AG10803 (cell line): ENCODE measurements around the gene THOC6.
A peak's percentile ranks its signal among the peaks of the same experiment; 100 is the strongest.
"Not testable (repeated sequence)": the region's sequence is repeated elsewhere in the genome, so short reads cannot be mapped to it uniquely, and the experiment has no call there.

Experiments used
- DNase-seq: peaks from one replicate; pipeline ENCODE4 v3.0.0; 2010; ENCODE audit warnings: low read depth
- H3K4me3 ChIP-seq: 2 replicates; pipeline ENCODE4 v1.5.1; 2011; ENCODE audit warnings: mild to moderate bottlenecking, low read length, control low read depth
- CTCF ChIP-seq: conservative IDR thresholded peaks from 2 replicates; pipeline ENCODE4 v1.5.1; 2011; ENCODE audit warnings: mild to moderate bottlenecking, low read length, control low read depth, inconsistent platforms

THOC6 gene

GRCh38 chr16:3051009-3051408 lies 27.2 kb downstream of the THOC6 start:
- H3K4me3 ChIP-seq, result no peak overlapping the region

DNA sequence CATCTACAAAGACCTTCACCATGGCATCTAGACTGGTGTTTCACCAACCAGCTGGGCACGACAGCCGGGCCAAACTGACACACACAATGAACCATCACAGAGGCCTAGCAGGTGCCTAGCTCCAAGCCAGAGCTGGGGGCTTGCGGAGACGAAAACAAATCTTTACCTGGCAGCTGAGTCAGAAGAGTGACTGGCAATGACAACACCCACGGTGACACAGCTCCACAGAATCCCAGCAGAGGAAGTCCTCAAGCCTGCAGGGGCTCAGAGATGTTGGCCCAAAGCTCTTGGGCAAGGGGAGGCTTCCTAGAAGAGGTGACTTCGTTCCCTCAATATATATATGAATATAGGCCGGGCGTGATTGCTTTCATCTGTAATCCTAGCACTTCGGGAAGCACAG lies 27.7 kb downstream of the THOC6 start:
- no peak overlapping the region for H3K4me3 ChIP-seq
- TF ChIP-seq CTCF, result no peak
- DNase-seq, result no peak

More at GRCh38 chr16:3051009-3051408, 27.2 kb downstream of the THOC6 start:
- no peak for TF ChIP-seq CTCF
- no peak for DNase-seq

DNA sequence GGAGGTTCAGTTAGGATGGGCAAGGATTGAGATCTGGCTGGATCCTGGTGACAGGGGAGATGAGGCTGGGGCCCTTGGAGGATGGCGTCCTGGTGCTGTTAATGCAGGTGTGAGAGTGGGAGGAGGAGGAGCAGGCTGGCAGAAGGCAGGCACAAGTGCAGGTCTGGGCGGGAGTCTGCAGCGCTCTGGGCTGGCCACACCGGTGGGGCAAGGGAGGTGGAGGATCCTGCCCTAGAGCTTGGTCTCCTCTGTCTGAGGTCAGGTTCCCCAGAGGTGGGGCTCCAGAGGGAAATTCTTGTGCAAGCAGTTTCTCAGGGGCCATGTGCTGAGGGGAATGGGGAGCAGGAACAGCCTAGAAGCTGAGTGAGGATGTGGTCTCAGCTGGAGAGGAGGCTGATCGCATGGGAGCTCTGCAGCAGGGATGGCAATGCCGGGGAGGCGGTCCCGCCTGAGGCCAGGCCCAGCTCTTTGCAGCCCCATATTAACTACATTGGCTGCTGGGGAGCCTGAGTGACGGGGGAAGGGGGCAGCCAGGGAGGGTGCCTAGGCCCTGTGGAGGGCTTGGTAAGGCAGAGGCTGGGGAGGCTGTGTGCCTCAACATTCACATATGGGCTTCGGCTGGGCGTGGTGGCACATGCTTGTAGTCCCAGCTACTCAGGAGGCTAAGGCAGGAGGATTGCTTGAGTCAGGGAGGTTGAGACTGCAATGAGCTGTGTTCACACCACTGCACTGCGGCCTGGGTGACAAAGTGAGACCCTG lies 28.9 kb downstream of the THOC6 start:
- not testable (repeated sequence) for DNase-seq, H3K4me3 ChIP-seq

- not testable (repeated sequence) for DNase-seq, H3K4me3 ChIP-seq
Measured at GRCh38 chr16:3053330-3053710, 29.5 kb downstream of the THOC6 start.

DNA sequence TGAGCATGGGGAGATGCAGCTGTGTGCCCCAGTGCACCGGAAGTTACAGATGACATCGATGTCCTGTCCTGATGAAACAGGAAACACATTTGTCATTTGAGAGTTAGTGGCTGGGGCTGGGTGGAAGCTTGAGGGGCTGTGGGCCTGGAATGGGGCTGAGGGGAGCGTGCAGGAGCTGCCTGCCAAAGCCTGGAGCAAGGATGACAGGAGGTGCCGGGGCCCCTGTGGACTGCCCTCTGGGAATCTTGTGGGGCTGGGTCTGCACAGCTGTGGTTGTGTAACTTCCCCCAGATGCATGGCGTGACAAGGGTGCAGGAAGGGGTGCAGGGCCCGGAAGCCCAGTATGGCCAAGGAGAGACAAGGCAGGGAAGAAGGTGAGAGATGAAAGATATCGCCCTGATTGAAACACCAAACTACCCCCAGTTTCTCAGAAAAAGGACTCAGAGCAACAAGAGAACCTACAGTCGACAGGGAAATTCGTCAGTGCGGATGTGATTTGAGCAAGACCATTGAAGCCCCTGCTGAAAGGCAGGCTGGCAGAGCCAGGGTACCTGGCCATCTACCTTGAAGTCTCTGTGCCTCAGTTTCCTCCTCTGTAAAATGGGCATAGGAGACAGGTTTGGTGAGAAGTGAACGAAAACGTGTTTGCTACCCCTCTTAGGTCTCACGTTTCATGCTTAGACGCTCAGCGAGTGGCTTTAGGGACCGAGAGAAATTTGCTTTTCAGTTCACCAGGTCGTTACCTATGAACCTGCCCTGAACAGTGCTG lies 31.3 kb downstream of the THOC6 start:
- no peak for DNase-seq
- H3K4me3 ChIP-seq, result no peak overlapping the region
- no peak for TF ChIP-seq CTCF

DNA sequence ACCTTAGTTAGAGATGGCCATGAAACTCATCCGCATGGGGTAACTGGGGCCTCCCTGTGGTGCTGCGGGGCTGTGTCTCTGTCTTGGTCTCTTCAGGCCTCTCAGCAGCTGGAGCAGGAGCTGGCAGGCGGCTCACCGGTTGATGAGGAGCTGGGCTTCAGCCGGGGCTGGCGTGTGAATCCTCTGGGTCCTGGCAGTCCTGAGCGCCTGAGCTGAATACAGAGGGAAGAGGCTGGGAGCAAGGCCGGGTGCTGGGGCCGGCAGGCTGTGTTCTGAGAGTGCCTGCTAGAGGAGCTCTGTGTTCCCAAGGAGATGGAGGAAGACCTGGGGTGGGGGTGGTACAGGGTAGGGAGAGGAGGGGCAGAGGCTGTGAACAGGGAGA lies 31.9 kb downstream of the THOC6 start:
- not testable (repeated sequence) for H3K4me3 ChIP-seq, DNase-seq

GRCh38 chr16:3056336-3057180 lies 32.7 kb downstream of the THOC6 start:
- no peak overlapping the region for H3K4me3 ChIP-seq
- no peak for TF ChIP-seq CTCF
- no peak for DNase-seq

DNA sequence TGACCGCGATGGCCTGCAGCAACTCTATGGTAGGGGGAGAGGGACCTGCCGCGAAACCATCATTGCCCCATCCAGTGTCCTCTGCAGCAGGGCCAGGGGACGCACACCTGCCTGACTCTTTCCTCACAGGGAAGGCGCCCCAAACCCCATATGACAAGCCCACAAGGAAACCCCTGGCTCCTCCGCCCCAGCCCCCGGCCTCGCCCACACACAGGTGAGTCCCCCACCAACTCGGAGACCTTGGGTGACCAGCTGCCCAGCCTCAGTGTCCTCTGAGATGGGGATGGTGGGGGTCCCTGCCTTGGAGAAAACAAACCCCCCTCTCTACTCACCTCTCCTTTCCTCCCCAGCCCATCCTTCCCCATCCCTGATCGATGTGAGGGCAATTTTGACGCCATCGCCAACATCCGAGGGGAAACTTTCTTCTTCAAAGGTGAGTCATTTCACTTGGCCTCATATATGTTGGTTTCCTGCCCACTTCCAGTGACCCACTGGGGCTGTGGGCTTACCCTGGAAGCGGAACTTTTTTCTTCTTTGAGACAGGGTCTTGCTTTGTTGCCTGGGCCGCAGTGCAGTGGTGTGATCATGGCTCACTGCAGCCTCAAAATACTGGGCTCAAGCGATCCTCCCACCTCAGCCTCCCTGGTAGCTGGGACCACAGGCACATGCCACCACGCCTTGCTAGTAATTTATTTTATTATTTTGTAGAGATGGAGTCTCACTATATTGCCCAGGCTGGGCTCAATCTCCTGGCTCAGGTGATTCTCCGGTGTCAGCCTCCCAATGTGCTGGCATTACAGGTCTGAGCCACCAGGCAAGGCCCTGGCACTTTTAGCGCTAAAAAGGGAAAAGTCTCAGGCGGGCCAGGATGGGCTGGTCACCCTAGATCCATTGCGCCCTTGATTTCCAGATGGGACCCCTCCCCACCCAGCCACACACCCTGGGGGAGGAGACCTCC lies 33.6 kb downstream of the THOC6 start:
- no peak for TF ChIP-seq CTCF

More for the DNA sequence above, 33.6 kb downstream of the THOC6 start:
- 0 out of 2 replicates have a peak overlapping the region, but pooled peaks have one; percentile 9 for H3K4me3 ChIP-seq
- no peak for DNase-seq
